NCI-H82 (cell line): ENCODE results near the gene TMEM238.
A peak's percentile ranks its signal among the peaks of the same experiment; 100 is the strongest.
"Not testable (repeated sequence)": the region's sequence is repeated elsewhere in the genome, so short reads cannot be mapped to it uniquely, and the experiment has no call there.

Source experiments
- DNase-seq: peaks from one replicate; lab custom pipeline; 2025; lab: John Stamatoyannopoulos, UW

TMEM238 gene

DNA sequence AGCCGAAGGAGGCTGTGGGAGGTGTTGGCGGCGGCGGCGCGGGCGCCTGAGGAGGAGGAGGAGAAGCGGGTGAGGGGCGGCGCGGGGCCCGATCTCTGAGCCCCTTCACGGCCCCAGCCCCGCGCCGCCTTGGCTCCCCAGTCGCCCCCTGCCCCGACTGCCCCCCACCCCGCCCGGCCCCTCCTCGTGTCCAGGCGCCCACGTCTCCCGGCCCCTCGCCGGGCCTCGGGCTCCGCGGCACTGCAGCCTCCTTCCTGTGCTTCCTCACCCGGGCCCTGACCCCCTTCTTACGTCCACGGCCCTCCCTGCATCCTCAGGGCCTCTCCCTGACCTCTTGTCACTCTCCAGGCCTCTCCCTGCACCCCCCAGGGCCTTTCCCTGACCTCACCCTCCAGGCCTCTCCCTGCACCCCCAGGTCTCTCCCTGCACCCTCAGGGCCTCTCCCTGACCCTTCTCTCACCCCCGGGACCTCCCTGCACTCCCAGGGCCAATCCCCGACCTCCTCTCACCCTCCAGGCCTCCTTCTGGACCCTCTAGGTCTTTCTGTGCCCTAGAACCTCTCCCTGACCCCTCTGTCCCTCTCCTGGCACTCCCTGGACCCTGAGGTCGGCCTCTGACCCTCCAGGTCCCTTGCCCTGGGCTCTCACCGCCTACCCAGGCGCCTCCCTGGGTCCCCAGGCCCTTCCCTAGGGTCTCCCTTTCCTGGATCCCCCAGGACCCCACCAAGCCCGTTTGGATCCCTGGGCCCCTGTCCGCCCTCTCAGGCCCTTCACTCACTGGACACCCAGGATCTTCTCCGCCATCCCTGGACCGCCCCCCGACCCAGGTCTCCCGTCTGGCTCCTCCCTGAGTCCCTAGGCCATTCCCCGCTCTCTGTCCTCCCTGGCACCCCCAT lies 44.0 kb downstream of the TMEM238 start:
- no peak for DNase-seq

DNA sequence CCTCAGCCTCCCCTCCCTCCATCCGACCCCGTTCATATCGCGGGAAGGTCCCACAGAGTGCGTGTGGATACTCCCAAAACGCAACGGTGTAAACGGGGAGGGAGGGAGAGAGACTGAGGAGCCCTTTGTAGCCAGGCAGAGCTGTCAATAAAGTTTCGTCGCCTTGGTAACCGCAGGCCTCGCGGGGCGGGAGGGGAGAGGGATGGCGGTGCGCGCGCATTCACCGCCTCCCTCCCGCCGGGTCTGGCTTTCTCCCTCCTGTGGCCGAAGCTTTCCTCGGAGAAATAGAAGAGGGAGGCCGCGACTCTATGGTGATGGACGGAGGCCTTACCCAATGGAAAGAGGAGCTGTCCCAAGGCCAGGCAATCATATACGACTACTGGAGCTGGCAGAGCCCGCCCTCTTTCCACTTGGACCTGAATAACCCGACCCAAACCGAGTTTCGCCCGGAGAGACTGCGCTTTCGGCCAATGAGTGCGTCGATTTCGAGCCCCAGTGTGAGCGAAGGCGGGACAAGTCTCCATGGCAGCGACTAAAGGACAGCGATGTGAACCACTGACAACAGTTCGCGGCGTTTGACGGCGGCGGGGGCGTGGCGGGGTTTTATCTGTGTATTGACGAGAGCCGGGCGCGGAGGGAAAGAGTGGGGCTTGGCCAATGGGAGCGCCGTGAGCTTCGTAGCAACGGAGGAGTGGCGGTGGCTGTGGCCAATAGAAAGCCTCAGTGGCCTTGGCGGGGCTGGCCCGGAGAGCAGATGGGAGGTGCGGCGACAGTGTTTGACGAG lies 44.8 kb downstream of the TMEM238 start, which contains the start of gene KMT5C:
KMT5C (plus strand) TSS at position 772 of the 784 bp plus-strand sequence. CDS start 2,061 bp downstream, outside the sequence.
- DNase-seq: peak; percentile 100

GRCh38 chr19:55336101-55336500 lies 48.0 kb downstream of the TMEM238 start:
- no peak for DNase-seq

GRCh38 chr19:55333870-55334269 lies 50.2 kb downstream of the TMEM238 start:
- no peak for DNase-seq

DNA sequence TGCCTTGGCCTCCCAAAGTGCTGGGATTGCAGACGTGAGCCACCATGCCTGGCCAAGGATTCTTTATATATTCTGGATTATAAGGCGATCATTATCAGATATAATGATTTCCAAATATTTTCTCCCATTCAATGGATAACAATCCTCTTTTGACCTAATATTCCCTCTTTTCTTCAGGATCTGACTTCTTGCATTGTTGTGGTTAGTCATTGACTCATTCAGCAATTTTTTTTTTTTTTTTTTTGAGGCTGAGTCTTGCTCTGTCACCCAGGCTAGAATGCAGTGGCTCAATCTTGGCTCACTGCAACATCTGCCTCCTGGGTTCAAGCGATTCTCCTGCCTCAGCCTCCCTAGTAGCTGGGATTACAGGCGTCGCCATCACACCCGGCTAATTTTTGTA lies 54.3 kb downstream of the TMEM238 start:
- not testable (repeated sequence) for DNase-seq
